Astrocyte of the spinal cord (primary cell): ENCODE measurements around the gene PLXNB1.

Experiments used
- DNase-seq: peaks from one replicate; pipeline ENCODE4 v3.0.0; 2011; ENCODE audit warnings: low read depth, low spot score
- H3K4me3 ChIP-seq: 2 replicates; pipeline ENCODE4 v1.5.1; 2011; ENCODE audit warnings: low read depth, mild to moderate bottlenecking, low read length, moderate library complexity
- in situ Hi-C: cut with HindIII; loops from 2 replicates; pipeline ENCODE4 v1.10.0; 2017; ENCODE audit warnings: low sequenced_read_pairs
- TF ChIP-seq, protein P1 (sequence below): IDR thresholded peaks from 2 replicates; pipeline ENCODE4 v1.5.1; 2012; ENCODE audit warnings: low read depth, mild to moderate bottlenecking, low read length, inconsistent platforms

PLXNB1 gene

DNA sequence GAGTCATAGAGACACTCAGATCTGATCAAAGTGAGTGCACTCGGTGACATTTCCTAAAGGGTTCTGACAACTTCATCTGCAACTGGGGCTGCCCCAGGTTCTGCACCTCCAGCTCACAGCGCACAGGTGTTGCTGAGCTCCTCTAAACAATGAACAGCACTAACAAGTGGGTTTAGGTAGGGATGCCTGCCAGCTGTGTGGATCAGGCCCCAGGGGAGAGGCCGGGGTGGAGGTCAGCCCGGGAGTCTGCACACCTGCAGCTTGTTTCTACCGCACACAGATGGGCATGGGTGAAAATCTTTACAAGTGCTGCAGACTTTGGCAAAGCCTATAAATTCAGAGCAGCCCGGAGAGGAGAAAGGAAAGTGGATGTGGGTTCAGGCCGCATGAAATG is 57.5 kb downstream of the PLXNB1 start:
- DNase-seq = no peak
- no peak overlapping the region for H3K4me3 ChIP-seq
- TF ChIP-seq, protein P1, sequence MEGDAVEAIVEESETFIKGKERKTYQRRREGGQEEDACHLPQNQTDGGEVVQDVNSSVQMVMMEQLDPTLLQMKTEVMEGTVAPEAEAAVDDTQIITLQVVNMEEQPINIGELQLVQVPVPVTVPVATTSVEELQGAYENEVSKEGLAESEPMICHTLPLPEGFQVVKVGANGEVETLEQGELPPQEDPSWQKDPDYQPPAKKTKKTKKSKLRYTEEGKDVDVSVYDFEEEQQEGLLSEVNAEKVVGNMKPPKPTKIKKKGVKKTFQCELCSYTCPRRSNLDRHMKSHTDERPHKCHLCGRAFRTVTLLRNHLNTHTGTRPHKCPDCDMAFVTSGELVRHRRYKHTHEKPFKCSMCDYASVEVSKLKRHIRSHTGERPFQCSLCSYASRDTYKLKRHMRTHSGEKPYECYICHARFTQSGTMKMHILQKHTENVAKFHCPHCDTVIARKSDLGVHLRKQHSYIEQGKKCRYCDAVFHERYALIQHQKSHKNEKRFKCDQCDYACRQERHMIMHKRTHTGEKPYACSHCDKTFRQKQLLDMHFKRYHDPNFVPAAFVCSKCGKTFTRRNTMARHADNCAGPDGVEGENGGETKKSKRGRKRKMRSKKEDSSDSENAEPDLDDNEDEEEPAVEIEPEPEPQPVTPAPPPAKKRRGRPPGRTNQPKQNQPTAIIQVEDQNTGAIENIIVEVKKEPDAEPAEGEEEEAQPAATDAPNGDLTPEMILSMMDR = no peak
- in situ Hi-C loops = no loop called here

DNA sequence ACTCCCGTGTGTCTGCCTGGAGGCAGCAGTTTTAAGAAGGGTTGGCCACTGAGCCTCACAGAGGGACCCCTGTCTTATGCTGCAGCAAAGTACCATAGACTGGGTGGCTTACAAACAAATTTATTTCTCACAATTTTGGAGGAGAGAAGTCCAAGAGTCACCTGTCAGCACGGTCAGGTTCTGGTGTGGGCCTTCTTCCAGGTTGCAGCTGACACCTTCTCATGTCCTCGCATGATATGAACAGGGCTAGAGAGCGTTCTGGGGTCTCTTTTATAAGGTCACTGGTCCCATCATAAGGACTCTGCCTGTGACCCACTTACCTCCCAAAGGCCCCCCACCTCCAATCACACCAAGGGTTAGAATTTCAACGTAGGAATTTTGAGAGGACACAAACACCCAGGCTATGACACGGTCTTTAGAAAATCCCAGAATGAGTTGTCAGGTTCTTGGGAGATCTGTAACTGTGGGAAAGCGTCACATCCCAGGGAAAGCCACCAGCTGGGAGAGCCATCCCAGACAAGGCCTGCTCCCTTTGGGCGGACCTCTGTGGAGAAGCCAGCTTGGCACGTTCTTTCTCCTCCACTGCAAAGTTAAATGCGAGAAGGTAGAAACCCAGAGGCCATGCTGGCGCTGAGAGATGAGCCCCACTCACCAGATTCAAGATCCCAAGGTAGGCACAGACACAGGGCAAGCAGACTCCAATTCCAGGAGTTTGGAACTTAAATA is 58.1 kb downstream of the PLXNB1 start, which contains the start of gene FBXW12:
TSS of gene FBXW12 (plus strand) at position 569 of the 726 bp plus-strand sequence. CDS start 549 bp downstream, outside the sequence.
- in situ Hi-C loops = no loop called here
- H3K4me3 ChIP-seq = no peak within 1 kb of the TSS

DNA sequence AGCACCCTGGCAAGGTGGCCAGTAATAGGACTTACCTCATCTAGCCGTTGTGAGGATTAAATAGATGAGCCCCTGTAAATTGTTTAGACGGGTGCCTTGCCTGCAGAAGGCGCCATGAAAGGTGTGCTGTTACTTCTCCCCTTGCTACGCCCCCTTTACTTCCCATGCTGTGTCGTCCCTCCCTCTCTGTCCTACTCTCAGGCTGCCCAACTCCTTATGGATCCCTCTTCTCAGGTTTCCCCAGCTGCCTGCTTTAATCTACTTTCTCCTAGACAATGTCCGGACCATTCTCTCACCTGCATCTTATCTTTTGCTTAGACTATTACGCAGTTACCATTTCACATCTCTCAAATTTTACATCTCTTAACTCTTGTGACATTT is 59.6 kb downstream of the PLXNB1 start:
- DNase-seq = no peak
- TF ChIP-seq, protein P1 = no peak
- in situ Hi-C loops = no loop called here
- no peak overlapping the region for H3K4me3 ChIP-seq

More for the DNA sequence above, 58.1 kb downstream of the PLXNB1 start, which contains the start of gene FBXW12:
- DNase-seq = no peak
- TF ChIP-seq, protein P1 = no peak

DNA sequence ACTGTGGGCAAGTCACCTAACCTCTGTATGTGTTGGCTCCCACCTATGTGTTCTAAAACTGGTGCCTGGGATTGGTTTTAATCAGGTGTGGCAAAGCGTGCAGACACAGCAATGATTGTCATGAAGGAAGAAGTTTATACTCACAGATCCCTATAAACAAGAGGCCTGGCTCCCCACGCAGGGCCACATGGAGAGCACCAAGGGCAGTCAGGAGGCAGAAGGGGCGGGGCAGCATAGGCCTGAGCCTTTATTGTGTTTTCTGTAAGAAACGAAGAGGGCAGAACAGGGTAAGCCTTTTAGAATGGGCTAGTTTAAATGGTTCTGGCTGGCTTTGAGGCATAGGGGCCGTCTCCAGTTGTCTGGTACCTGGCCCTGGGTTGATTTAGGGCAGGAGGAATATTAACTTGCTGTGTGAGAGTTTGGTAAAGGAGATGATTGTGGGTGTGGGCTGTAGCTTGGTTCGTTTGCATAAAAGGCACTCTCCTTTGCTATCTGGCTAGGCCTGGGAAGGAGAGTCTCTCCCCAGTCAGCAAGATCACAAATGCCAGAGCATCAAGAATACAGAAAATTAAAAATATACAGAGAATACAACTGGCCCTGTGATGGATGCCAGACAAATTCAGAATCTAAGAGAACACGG is 60.1 kb downstream of the PLXNB1 start:
- TF ChIP-seq, protein P1 = no peak
- no peak for DNase-seq
- in situ Hi-C loops = no loop called here
- no peak overlapping the region for H3K4me3 ChIP-seq

DNA sequence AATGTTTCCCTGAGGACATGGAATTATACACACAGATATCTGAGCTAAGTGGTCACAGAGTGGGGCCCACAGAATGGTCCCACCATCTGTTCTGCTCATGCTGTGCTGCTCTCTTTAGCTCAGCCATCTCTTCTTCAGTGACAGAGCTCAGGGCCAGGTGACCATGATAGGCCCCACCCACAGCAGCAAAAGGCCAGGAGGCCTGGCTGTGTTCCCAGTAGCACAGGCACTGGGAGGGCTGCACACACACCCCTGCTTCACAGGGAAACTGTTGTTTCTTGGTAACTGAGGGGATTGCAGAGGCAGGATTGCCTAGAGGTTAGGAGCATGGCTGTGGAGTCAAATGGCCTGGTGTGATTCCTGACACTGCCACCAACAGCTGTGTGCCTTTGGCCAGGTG is 62.7 kb downstream of the PLXNB1 start:
- in situ Hi-C loops = no loop called here
- no peak overlapping the region for H3K4me3 ChIP-seq
- TF ChIP-seq, protein P1 = no peak
- no peak for DNase-seq

DNA sequence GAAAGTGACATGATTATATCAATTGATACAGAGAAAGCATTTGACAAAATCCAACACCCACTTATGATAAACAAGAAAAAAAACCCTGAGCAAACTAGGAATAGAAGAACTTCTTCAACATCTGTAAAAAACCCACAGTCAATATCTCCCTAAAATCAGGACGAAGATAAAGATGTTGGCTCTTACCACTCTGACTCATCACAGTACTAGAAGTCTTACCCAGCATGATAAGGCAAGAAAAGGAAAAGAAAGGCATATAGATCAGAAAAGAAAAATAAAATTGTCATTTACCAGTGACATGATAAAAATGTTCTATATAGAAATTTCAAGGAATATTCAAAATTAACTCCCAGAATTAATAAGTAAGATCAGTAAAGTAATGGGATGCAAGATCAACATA is 65.0 kb downstream of the PLXNB1 start:
- no peak for DNase-seq
- in situ Hi-C loops = no loop called here
- H3K4me3 ChIP-seq = no peak overlapping the region
- TF ChIP-seq, protein P1 = no peak
